OCI-LY3 (cell line): ENCODE data around the gene C2orf42.
"Not testable (repeated sequence)": the region's sequence is repeated elsewhere in the genome, so short reads cannot be mapped to it uniquely, and the experiment has no call there.

Experiments used
- H2AFZ ChIP-seq: fragments of 200-600, 300-600 bp; shearing (Covaris generic); 2 replicates; pipeline ENCODE4 v1.6.0; 2014; ENCODE audit warnings: antibody characterized with exemption, low read depth, low read length
- H3K27ac ChIP-seq: fragments of 200-600, 300-600 bp; sonication (generic); 2 replicates; pipeline ENCODE4 v1.5.1; 2014; ENCODE audit warnings: mild to moderate bottlenecking, low read length, moderate library complexity, mixed read lengths
- H3K27me3 ChIP-seq: fragments of 200-600, 300-600 bp; sonication (generic); 2 replicates; pipeline ENCODE4 v1.6.1; 2014; ENCODE audit warnings: low read depth, low read length, mixed read lengths
- H3K36me3 ChIP-seq: fragments of 200-600, 300-600 bp; sonication (generic); replicated peaks from 2 replicates; pipeline ENCODE3; 2014; ENCODE audit warnings: low read depth, low read length, mixed read lengths
- H3K4me1 ChIP-seq: fragments of 300-600, 200-600 bp; sonication (generic); 2 replicates; pipeline ENCODE4 v1.6.1; 2014; ENCODE audit warnings: low read length, mixed read lengths
- H3K4me2 ChIP-seq: fragments of 200-600, 300-600 bp; sonication (generic); 2 replicates; pipeline ENCODE4 v1.6.1; 2014; ENCODE audit warnings: low read length, mixed read lengths
- H3K4me3 ChIP-seq: fragments of 300-600, 200-600 bp; sonication (generic); 2 replicates; pipeline ENCODE4 v1.5.1; 2014; ENCODE audit warnings: antibody characterized with exemption, mild to moderate bottlenecking, low read length, moderate library complexity
- H3K79me2 ChIP-seq: fragments of 300-600, 200-600 bp; shearing (Covaris generic); 2 replicates; pipeline ENCODE4 v1.6.1; 2014; ENCODE audit warnings: mild to moderate bottlenecking, low read length, mixed read lengths
- H3K9ac ChIP-seq: fragments of 300-600, 200-600 bp; shearing (Covaris generic); 2 replicates; pipeline ENCODE4 v1.6.0; 2014; ENCODE audit warnings: mild to moderate bottlenecking, low read length, moderate library complexity
- H3K9me3 ChIP-seq: fragments of 200-600, 300-600 bp; shearing (Covaris generic); 2 replicates; pipeline ENCODE4 v1.6.1; 2014; ENCODE audit warnings: low read length, mixed read lengths; ENCODE audit not compliant: insufficient read depth
- H4K20me1 ChIP-seq: fragments of 200-600, 300-600 bp; sonication (generic); 2 replicates; pipeline ENCODE4 v1.6.1; 2016; ENCODE audit warnings: low read length, mixed read lengths; ENCODE audit not compliant: insufficient read depth
- EZH2phosphoT487 ChIP-seq: fragments of 200-600 bp; shearing (Covaris generic); IDR thresholded peaks from 2 replicates; pipeline ENCODE4 v1.6.1; 2018; ENCODE audit warnings: antibody characterized with exemption, mixed run types, low read depth
- TF ChIP-seq, protein P1 (sequence below): fragments of 200-600, 300-600 bp; sonication (generic); IDR thresholded peaks from 2 replicates; pipeline ENCODE4 v1.5.1; 2014; ENCODE audit warnings: antibody characterized with exemption, low read length, low read depth

Gene C2orf42

DNA sequence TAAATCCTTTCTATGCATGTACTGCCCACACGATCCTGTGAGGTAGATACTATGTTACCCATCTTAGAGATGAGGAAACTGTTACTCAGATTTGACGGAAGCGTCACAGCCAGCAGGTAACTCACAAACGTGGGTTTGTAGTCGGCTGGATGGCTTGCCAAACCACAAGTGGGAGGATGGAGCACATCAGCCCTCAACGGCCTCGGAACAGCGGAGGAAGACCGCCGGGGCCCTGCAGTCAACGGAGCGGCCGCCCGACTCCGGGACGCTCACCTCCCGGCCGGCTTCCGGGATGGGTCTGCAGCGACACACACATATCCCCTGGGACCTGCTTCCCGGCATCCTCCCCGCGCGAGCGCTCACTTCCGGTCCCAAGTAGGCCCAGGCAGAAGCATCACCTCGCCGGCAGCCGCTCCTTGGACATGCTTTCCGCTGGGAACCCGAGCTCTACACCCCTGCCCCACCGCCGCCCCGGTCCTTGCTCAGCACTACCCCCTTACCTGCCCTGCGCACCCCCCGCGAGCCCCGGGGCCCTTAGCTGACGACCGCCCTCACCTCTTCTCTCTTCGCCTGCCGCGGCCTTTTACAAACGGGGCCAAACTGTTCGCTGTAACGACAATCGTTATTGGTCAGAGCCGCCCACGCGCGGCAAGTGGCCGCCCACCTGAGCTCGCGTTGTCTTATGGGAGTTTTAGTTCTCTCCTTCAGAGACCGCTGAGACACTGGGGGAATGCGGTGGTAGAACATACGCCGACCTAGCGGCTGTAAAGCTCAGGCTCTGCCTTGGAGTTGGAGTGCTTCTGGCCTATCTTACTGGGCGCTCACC lies at the start of gene C2orf42:
Gene C2orf42 (minus strand): TSS at position 602 of the 826 bp plus-strand sequence. CDS start 9,034 bp downstream, outside the sequence.
- Histone ChIP-seq H3K9ac (peak within 1 kb of the TSS; percentile 86), H3K27me3 (no peaks in the 10 kb centered on the region), H3K27ac (peak within 1 kb of the TSS; percentile 84), H2AFZ (peak within 1 kb of the TSS; percentile 92), H4K20me1 (no peaks in the 10 kb centered on the region), H3K4me3 (peak within 1 kb of the TSS; percentile 96), H3K79me2 (peaks cover 8% of the 10 kb centered on the region), H3K36me3 (no peaks in the 10 kb centered on the region), H3K4me1 (peaks cover 7% of the 10 kb centered on the region; the same call in 1 of the 2 replicates), H3K4me2 (peak within 1 kb of the TSS; percentile 77), H3K9me3 (no peaks in the 10 kb centered on the region)
- no peak for TF ChIP-seq EZH2phosphoT487

DNA sequence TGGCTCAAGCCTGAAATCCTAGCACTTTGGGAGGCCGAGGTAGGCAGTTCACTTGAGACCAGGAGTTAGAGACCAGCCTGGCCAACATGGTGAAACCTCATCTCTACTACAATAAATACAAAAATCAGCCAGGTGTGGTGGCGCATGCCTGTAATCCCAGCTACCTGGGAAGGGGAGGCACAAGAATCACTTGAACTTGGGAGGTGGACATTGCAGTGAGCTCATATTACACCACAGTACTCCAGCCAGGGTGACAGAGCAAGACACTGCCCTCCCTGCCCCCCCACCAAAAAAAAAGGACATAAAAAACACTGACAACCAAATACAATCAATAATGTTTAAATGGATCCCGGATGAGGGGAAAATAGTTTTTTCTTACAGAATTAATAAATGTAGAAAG lies 49.8 kb upstream of the C2orf42 start:
- H3K79me2 ChIP-seq = peaks cover 100% of the 10 kb centered on the region
- no peaks in the 10 kb centered on the region for H3K4me1 ChIP-seq
- no peak for TF ChIP-seq EZH2phosphoT487
- TF ChIP-seq, protein P1, sequence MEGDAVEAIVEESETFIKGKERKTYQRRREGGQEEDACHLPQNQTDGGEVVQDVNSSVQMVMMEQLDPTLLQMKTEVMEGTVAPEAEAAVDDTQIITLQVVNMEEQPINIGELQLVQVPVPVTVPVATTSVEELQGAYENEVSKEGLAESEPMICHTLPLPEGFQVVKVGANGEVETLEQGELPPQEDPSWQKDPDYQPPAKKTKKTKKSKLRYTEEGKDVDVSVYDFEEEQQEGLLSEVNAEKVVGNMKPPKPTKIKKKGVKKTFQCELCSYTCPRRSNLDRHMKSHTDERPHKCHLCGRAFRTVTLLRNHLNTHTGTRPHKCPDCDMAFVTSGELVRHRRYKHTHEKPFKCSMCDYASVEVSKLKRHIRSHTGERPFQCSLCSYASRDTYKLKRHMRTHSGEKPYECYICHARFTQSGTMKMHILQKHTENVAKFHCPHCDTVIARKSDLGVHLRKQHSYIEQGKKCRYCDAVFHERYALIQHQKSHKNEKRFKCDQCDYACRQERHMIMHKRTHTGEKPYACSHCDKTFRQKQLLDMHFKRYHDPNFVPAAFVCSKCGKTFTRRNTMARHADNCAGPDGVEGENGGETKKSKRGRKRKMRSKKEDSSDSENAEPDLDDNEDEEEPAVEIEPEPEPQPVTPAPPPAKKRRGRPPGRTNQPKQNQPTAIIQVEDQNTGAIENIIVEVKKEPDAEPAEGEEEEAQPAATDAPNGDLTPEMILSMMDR = no peak
- H3K27ac ChIP-seq = no peak overlapping the region
- H3K4me3 ChIP-seq = no peak overlapping the region
- H3K27me3 ChIP-seq = no peaks in the 10 kb centered on the region
- H3K4me2 ChIP-seq = no peak overlapping the region
- no peak overlapping the region for H2AFZ ChIP-seq
- no peaks in the 10 kb centered on the region for H3K9me3 ChIP-seq
- H3K36me3 ChIP-seq = peaks cover 19% of the 10 kb centered on the region
- peaks cover 41% of the 10 kb centered on the region for H4K20me1 ChIP-seq
- H3K9ac ChIP-seq = no peak overlapping the region

DNA sequence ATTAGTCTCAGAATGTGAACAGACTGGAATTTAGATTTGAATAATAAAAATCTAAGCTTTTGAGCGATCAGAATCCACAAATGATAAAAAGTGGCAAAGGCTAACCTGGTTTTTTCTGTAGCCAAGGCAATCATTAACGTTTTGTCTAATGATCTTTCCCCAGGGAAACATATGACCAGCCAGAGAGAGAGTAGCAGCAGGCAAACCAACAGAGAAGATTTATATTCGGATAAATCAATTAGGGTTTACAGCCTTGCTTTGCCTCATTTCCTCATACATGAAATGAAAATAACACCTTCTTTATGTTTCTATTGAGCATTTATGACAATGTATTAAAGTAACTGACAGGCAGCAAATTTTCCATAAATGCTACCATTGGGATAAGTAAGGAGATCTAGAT lies 43.1 kb upstream of the C2orf42 start:
- no peak overlapping the region for H3K4me3 ChIP-seq
- no peak overlapping the region for H2AFZ ChIP-seq
- no peak for TF ChIP-seq EZH2phosphoT487
- TF ChIP-seq, protein P1 = no peak
- no peaks in the 10 kb centered on the region for H3K4me1 ChIP-seq
- H3K27me3 ChIP-seq = no peaks in the 10 kb centered on the region
- peaks cover 35% of the 10 kb centered on the region for H3K79me2 ChIP-seq
- peaks cover 8% of the 10 kb centered on the region for H4K20me1 ChIP-seq
- no peak overlapping the region for H3K4me2 ChIP-seq
- H3K36me3 ChIP-seq = peaks cover 31% of the 10 kb centered on the region
- no peak overlapping the region for H3K9ac ChIP-seq
- H3K27ac ChIP-seq = no peak overlapping the region
- no peaks in the 10 kb centered on the region for H3K9me3 ChIP-seq

DNA sequence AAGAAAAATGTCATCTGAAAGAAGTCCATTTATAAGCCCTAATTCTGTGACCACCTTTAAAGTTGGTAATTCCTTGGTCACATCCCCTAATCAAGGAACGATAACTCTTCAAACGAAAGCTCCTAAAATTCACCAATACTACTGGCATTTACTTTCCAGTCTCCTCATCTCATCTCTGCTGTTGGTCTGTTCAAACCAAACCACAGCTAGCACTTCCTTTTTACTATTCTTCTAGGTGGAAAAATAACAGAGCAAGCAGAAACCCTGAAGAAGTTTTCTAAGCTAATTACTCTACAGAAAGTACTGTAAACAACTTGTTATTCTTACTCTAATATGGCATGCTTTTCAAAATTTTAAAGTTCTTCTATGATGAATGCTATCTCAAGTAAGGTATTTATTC lies 36.0 kb upstream of the C2orf42 start:
- H3K4me2 ChIP-seq = no peak overlapping the region
- no peak overlapping the region for H2AFZ ChIP-seq
- no peaks in the 10 kb centered on the region for H3K79me2 ChIP-seq
- no peaks in the 10 kb centered on the region for H4K20me1 ChIP-seq
- peaks cover 62% of the 10 kb centered on the region for H3K36me3 ChIP-seq
- no peaks in the 10 kb centered on the region for H3K4me1 ChIP-seq
- H3K27ac ChIP-seq = no peak overlapping the region
- H3K9me3 ChIP-seq = no peaks in the 10 kb centered on the region
- no peaks in the 10 kb centered on the region for H3K27me3 ChIP-seq
- no peak for TF ChIP-seq EZH2phosphoT487
- TF ChIP-seq, protein P1 = no peak
- H3K4me3 ChIP-seq = no peak overlapping the region
- H3K9ac ChIP-seq = no peak overlapping the region

DNA sequence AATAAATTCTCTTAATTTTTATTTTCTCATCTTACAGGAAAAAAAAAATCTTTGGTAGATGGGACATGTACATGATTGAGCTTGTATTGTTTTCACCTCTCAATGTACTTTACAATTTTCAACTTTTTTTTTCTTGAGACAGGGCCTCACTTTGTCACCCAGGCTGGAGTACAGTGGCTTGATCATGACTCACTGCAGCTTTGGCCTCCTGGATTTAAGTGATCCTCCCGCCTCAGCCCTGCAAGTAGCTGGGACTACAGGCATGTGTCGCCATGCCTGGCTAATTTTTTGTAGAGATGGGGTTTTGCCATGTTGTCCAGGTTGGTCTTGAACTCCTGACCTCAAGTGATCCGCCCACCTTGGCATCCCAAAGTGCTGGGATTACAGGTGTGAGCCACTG lies 32.5 kb upstream of the C2orf42 start:
- H3K27ac ChIP-seq, H3K9me3 ChIP-seq, H3K9ac ChIP-seq, H2AFZ ChIP-seq, H3K4me1 ChIP-seq, H3K4me2 ChIP-seq, H4K20me1 ChIP-seq, H3K4me3 ChIP-seq, H3K27me3 ChIP-seq, H3K79me2 ChIP-seq: not testable (repeated sequence)
- H3K36me3 ChIP-seq = peaks cover 62% of the 10 kb centered on the region
